ENCODE results near the gene CMSS1.

DNA sequence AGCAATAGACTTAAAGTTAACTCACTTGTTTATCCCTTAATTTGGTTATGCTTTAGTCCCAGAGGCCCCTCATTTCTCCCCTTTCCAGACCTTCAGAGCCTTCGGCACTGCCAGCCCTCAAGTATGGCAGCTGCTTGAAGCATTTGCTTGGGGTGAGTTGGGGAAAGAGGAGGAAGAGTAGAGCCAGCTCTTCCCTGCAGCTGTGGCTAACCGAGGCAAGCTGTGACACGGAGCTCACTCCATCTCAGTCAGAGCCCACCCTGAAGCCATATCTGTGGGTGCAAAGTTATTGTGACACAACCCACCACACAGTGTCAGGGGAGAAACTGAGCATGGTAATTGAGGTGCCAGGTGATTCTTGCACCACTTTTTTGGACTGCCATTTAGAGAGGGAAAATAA, 230.6 kb downstream of the CMSS1 start:
- TF ChIP-seq, protein P1, sequence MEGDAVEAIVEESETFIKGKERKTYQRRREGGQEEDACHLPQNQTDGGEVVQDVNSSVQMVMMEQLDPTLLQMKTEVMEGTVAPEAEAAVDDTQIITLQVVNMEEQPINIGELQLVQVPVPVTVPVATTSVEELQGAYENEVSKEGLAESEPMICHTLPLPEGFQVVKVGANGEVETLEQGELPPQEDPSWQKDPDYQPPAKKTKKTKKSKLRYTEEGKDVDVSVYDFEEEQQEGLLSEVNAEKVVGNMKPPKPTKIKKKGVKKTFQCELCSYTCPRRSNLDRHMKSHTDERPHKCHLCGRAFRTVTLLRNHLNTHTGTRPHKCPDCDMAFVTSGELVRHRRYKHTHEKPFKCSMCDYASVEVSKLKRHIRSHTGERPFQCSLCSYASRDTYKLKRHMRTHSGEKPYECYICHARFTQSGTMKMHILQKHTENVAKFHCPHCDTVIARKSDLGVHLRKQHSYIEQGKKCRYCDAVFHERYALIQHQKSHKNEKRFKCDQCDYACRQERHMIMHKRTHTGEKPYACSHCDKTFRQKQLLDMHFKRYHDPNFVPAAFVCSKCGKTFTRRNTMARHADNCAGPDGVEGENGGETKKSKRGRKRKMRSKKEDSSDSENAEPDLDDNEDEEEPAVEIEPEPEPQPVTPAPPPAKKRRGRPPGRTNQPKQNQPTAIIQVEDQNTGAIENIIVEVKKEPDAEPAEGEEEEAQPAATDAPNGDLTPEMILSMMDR (IDR thresholded peaks at IDR 0.05), result no peak
- TF ChIP-seq SIN3A (IDR thresholded peaks at IDR 0.05; ENCODE audit: borderline replicate concordance, insufficient read depth, low read depth, low read length), result no peak
- no peak for TF ChIP-seq POLR2AphosphoS5 (IDR thresholded peaks at IDR 0.05; ENCODE audit: low read depth, low read length)
- TF ChIP-seq, protein P2, sequence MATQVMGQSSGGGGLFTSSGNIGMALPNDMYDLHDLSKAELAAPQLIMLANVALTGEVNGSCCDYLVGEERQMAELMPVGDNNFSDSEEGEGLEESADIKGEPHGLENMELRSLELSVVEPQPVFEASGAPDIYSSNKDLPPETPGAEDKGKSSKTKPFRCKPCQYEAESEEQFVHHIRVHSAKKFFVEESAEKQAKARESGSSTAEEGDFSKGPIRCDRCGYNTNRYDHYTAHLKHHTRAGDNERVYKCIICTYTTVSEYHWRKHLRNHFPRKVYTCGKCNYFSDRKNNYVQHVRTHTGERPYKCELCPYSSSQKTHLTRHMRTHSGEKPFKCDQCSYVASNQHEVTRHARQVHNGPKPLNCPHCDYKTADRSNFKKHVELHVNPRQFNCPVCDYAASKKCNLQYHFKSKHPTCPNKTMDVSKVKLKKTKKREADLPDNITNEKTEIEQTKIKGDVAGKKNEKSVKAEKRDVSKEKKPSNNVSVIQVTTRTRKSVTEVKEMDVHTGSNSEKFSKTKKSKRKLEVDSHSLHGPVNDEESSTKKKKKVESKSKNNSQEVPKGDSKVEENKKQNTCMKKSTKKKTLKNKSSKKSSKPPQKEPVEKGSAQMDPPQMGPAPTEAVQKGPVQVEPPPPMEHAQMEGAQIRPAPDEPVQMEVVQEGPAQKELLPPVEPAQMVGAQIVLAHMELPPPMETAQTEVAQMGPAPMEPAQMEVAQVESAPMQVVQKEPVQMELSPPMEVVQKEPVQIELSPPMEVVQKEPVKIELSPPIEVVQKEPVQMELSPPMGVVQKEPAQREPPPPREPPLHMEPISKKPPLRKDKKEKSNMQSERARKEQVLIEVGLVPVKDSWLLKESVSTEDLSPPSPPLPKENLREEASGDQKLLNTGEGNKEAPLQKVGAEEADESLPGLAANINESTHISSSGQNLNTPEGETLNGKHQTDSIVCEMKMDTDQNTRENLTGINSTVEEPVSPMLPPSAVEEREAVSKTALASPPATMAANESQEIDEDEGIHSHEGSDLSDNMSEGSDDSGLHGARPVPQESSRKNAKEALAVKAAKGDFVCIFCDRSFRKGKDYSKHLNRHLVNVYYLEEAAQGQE (IDR thresholded peaks at IDR 0.05; ENCODE audit: insufficient read depth in 1 of 2, low read depth in 2 of 2, low read length in 1 of 2), result no peak
- TF ChIP-seq TCF7L2 (IDR thresholded peaks at IDR 0.05; ENCODE audit: low read depth, low read length), result no peak
